Right lobe of liver (tissue), 6 donors: ENCODE results near the gene CSNK2B. TPM values are rescaled to one million over a fixed set of nuclear protein-coding genes. Genes with fewer than 3 reads are reported as not detected.

Source experiments
- ATAC-seq, 4 donors: fragments of 200-7000 bp; cut with Tn5 transposase; one replicate each; pipeline ENCODE4 v1.9.1; 2020; ENCODE audit warnings: mild to moderate bottlenecking in 4 of 4, moderate library complexity in 4 of 4
- DNase-seq, 3 donors: peaks; one replicate each; pipeline ENCODE4 v3.0.0-alpha.2; 2020
- H3K27ac ChIP-seq, 3 donors: fragments of 200-600 bp; one replicate each; pipeline ENCODE4 v1.8.0; 2022
- H3K27me3 ChIP-seq, 2 donors: fragments of 200-600 bp; one replicate each; pipeline ENCODE4 v1.8.0; 2022
- H3K36me3 ChIP-seq, 4 donors: fragments of 200-600 bp; sonication (generic) in 1 of 4; one replicate each; pipeline versions ENCODE4 v1.5.1 to v1.8.0; 2017 to 2022; ENCODE audit warnings: control low read depth in 1 of 4
- H3K4me1 ChIP-seq, 4 donors: fragments of 200-600 bp; sonication (generic) in 1 of 4; one replicate each; pipeline versions ENCODE4 v1.5.1 to v1.8.0; 2017 to 2022; ENCODE audit warnings: control low read depth in 1 of 4
- H3K4me3 ChIP-seq, 3 donors: fragments of 200-600 bp; one replicate each; pipeline ENCODE4 v1.8.0; 2022
- H3K9me3 ChIP-seq, 4 donors: fragments of 200-600 bp; sonication (generic) in 1 of 4; one replicate each; pipeline versions ENCODE4 v1.5.1 to v1.8.0; 2017 to 2022; ENCODE audit warnings: control low read depth in 1 of 4
- CTCF ChIP-seq, 4 donors: fragments of 200-600 bp in 3 of 4; fragments of 450-650 bp in 1 of 4; IDR thresholded peaks; one replicate each; pipeline versions ENCODE4 v1.5.1 to v1.8.0; 2016 to 2022; ENCODE audit warnings: antibody characterized with exemption in 4 of 4, mild to moderate bottlenecking in 2 of 4
- POLR2A ChIP-seq: fragments of 450-650 bp; IDR thresholded peaks from one replicate; pipeline ENCODE4 v1.6.1; 2017; ENCODE audit warnings: antibody characterized with exemption, mild to moderate bottlenecking
- WGBS: methylation state at CpG from one replicate; pipeline ENCODE4 v1.1.6; 2018; ENCODE audit warnings: low coverage, low lambda C conversion rate; ENCODE audit not compliant: insufficient coverage; ENCODE audit errors: missing lambda C conversion rate; 5-methylcytosine and 5-hydroxymethylcytosine counted together
- intact Hi-C, 2 donors: fragments of 100-400 bp; cut with DNase I; formaldehyde crosslinking; loops; one replicate each; pipeline versions ENCODE4 v1.11.2 to v1.14.1; 2022
- total RNA-seq, 6 experiments: library from RNA; depleted of rRNA in 2 of 6; stranded (reverse); fragments of >200 nt in 2 of 6; fragmentation: NEBNext Ultra II Directional in 3 of 6; extraction: Animal tissue kit (Norgen Biotek cat#: 25700) in 3 of 6; gene quantifications; one replicate each; pipeline versions ENCODE4 v1.1.0 to v1.2.4, GENCODE V29; 2016 to 2023
- donor health status: DM: no; HTN: yes; CAD: no.
- donor health status: DM: no; HTN: no; CAD: no.
- donor health status: DM: no; HTN: no; CAD: no.
- donor health status: DM: no; HTN: yes; CAD: no.
- donor health status: DM: no; HTN: yes; CAD: no.

Gene CSNK2B
- total RNA-seq, 6 experiments from 2014 or later, result 52.5 to 171 (median 64.5) TPM

GRCh38 chr6:31713465-31713864 lies 47.6 kb downstream of the CSNK2B start:
- Histone ChIP-seq H3K27me3 (no peaks in the 10 kb centered on the region), H3K36me3 (no peaks in the 10 kb centered on the region), H3K4me1 (no peaks in the 10 kb centered on the region), H3K9me3 (no peaks in the 10 kb centered on the region), H3K27ac (no peak overlapping the region), H3K4me3 (no peak overlapping the region)
- intact Hi-C loops, result loop anchor here in 1 of 2 donors (10.0 kb wide), 1 partner anchor 51 kb away; the partner anchor contains the start of gene SAPCD1
- DNase-seq, result no peak
- 70% methylated on average over 3 of the region's 4 CpGs for WGBS
- no peak for ATAC-seq
- TF ChIP-seq CTCF (IDR thresholded peaks at IDR 0.05) (no peak), POLR2A (no peak)

GRCh38 chr6:31713991-31714684 lies 48.3 kb downstream of the CSNK2B start:
- Histone ChIP-seq H3K27me3 (no peaks in the 10 kb centered on the region), H3K27ac (no peak overlapping the region), H3K4me3 (no peak overlapping the region), H3K9me3 (no peaks in the 10 kb centered on the region), H3K4me1 (no peaks in the 10 kb centered on the region), H3K36me3 (no peaks in the 10 kb centered on the region)
- intact Hi-C loops, result loop anchor here in 1 of 2 donors (10.0 kb wide), 1 partner anchor 51 kb away; the partner anchor contains the start of gene SAPCD1
- WGBS, result 70% methylated on average over 4 of the region's 5 CpGs
- ATAC-seq, result no peak
- no peak for DNase-seq
- TF ChIP-seq CTCF (IDR thresholded peaks at IDR 0.05) (no peak), POLR2A (no peak)

GRCh38 chr6:31715022-31715958 lies 49.4 kb downstream of the CSNK2B start, which contains the start of gene LY6G6D:
Gene LY6G6D, plus strand, starts transcription at chr6:31715348. Its CDS starts 8 bp downstream, at chr6:31715356.
- H3K36me3 ChIP-seq, result no peaks in the 10 kb centered on the region
- H3K27me3 ChIP-seq, result no peaks in the 10 kb centered on the region
- TF ChIP-seq POLR2A (no peak), CTCF (IDR thresholded peaks at IDR 0.05) (no peak)
- H3K9me3 ChIP-seq, result no peaks in the 10 kb centered on the region
- H3K27ac ChIP-seq, result no peak within 1 kb of the TSS
- ATAC-seq, result no peak
- no peak for DNase-seq
- WGBS, result 72% methylated on average over 3 of the region's 16 CpGs
- H3K4me3 ChIP-seq, result no peak within 1 kb of the TSS
- intact Hi-C loops, result loop anchor here in 1 of 2 donors (10.0 kb wide), 1 partner anchor 50 kb away; the partner anchor contains the start of gene SAPCD1
- H3K4me1 ChIP-seq, result no peaks in the 10 kb centered on the region

- WGBS, result 70% methylated on average over 7 of the region's 10 CpGs
- intact Hi-C loops, result loop anchor here in 1 of 2 donors (10.0 kb wide), 1 partner anchor 47 kb away; the partner anchor contains the start of gene SAPCD1
- no peaks in the 10 kb centered on the region for H3K27me3 ChIP-seq
- no peaks in the 10 kb centered on the region for H3K36me3 ChIP-seq
- H3K4me3 ChIP-seq, result no peak overlapping the region
- peak; percentile 6 to 58 (median 36) for ATAC-seq
- H3K4me1 ChIP-seq, result no peaks in the 10 kb centered on the region
- no peak for DNase-seq
- TF ChIP-seq CTCF (IDR thresholded peaks at IDR 0.05) (peak in 2 of 4 donors; percentile 7 to 9), POLR2A (no peak)
- H3K27ac ChIP-seq, result no peak overlapping the region
- H3K9me3 ChIP-seq, result no peaks in the 10 kb centered on the region
These were observed 51.8 kb downstream of the CSNK2B start for GRCh38 chr6:31717499-31718222.
